AG08396 (cell line): ENCODE data around the gene MARCHF2.
A peak's percentile ranks its signal among the peaks of the same experiment; 100 is the strongest.
"Not testable (repeated sequence)": the region's sequence is repeated elsewhere in the genome, so short reads cannot be mapped to it uniquely, and the experiment has no call there.

Experiments
- DNase-seq: peaks from one replicate; pipeline ENCODE4 v3.0.0; 2012; ENCODE audit warnings: low spot score, mixed read lengths

The MARCHF2 gene

GRCh38 chr19:8410718-8411117, 2.4 kb upstream of the MARCHF2 start:
- DNase-seq: not testable (repeated sequence)

- DNase-seq: no peak
Measured at GRCh38 chr19:8413629-8413995, 507 bp downstream of the MARCHF2 start.

GRCh38 chr19:8416796-8417195, 3.7 kb downstream of the MARCHF2 start:
- no peak for DNase-seq

DNA sequence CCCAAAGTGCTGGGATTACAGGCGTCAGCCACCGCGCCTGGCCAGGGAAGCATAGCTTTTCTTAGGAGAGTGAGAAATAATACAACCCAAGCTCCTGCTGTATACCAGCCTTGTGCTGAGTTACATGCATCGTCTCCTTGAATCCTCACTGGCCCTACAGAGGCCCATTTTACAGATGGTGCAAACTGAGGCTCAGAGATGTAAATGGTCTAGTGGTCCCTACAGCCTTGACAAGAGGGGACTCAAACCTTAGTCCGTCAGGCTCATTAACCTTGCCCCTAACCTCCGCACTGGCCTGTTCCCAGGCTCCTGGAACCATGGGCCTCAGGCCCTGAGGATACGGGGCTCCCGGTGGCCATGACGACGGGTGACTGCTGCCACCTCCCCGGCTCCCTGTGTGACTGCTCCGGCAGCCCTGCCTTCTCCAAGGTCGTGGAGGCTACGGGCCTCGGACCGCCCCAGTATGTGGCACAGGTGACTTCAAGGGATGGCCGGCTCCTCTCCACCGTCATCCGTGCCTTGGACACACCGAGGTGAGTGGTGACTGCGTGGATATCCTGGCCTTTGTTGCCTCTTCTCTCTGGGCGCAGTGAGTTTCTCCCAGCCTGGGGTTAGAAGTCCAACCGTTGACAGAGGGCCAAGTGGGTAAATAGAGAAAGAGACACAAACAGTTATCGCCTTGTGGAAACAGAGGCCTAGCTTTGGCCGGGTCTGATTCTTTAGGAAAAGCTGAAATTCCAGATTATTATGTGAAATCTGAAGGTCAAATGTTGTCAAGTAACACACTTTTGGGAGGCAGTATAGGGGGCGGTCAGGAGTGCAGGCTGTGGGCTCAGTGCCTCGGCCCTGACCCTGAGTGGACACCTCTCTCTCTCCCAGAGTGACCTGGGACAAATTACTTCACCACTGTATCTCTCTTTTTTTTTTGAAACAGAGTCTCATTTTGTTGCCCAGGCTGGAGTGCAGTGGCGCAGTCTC, 8.7 kb downstream of the MARCHF2 start:
- no peak for DNase-seq

DNA sequence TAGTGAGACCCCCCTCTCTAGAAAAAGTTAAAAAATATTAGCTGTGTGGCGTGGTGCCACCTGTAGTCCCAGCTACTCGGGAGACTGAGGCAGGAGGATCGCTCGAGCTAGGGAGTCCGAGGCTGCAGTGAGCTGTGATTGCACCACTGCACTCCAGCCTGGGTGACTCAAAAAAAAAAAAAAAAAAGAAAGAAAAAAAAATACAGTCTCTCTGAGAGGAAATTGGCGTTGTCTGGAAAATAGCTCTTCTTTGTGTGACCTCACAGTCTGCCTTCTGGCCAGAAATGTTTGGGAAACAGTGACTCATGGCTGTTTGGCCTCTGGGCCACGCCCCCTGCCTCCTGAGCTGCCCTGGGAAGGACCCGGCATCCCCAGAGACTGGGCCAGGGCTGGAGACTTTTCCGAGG, 10.7 kb downstream of the MARCHF2 start:
- peak; percentile 93 for DNase-seq

DNA sequence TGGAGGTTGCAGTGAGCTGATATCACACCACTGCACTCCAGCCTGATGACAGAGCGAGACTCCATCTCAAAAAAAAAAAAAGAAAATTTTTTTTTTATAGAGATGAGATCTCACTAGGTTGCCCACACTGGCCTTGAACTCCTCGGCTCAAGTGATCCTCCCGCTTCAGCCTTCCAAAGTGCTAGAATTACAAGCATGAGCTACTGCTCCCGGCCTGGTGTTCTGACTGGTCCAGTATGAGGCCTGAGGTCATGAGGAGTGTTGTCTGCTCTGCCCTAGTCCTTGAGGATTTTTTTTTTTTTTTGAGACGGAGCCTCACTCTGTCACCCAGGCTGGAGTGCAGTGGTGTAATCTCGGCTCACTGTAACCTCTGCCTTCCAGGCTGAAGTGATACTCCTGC, 12.2 kb downstream of the MARCHF2 start:
- not testable (repeated sequence) for DNase-seq

GRCh38 chr19:8426283-8426682, 13.2 kb downstream of the MARCHF2 start:
- DNase-seq: no peak

DNA sequence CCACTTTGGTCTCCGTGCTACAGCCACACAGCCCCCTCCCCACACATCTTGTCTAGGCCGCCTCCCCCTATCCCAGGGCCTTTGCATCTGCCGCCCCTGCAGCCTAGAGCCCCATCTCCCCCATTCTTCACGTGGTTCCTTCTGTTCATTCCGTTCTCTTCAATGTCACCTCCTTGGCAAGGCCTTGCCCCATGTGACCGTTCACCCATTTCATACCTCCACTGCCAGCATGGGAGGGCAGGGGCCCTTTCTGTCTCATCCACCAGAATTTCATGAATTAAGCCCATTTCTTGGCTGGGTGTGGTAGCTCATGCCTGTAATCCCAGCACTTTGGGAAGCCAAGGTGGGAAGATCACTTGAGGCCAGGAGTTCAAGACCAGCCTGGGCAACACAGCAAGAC, 15.9 kb downstream of the MARCHF2 start:
- DNase-seq: no peak

GRCh38 chr19:8429826-8430225, 16.7 kb downstream of the MARCHF2 start:
- no peak for DNase-seq

DNA sequence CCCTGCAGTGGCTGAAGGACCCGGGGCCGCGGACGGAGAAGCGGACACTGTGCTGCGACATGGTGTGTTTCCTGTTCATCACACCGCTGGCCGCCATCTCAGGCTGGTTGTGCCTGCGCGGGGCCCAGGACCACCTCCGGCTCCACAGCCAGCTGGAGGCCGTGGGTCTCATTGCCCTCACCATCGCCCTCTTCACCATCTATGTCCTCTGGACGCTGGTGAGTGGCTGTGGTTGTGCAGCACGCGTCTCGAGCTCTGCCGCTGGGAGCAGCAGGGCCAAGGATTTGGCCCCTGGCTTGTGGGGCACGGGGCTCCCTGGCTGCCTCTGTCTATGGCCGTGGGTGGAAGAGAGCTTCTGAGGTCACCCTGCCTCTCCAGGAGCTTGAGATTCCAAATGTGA, 17.5 kb downstream of the MARCHF2 start:
- DNase-seq: no peak

- no peak for DNase-seq
Measured at GRCh38 chr19:8438236-8438635, 25.1 kb downstream of the MARCHF2 start.

GRCh38 chr19:8441725-8442544, 28.8 kb downstream of the MARCHF2 start:
- no peak for DNase-seq

DNA sequence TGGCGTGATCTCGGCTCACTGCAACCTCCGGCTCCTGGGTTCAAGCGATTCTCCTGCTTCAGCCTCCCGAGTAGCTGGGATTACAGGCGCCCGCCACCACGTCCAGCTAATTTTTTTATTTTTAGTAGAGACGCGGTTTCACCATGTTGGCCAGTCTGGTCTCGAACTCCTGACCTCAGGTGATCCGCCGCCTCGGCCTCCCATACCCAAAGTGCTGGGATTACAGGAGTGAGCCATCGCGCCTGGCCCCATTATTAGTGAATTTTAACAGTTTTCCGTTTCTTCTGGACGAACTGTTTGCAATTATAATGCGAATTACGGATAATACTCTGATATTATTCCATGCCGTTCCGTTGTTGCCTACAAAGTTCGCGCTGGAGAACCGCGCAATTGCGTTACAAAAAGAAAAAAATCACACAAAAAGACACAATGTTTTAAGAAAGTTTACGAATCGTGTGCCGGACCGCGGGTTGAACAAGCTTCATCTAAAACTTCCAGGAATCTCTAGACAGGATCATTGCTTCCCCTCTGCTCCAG, 31.1 kb downstream of the MARCHF2 start:
- not testable (repeated sequence) for DNase-seq

DNA sequence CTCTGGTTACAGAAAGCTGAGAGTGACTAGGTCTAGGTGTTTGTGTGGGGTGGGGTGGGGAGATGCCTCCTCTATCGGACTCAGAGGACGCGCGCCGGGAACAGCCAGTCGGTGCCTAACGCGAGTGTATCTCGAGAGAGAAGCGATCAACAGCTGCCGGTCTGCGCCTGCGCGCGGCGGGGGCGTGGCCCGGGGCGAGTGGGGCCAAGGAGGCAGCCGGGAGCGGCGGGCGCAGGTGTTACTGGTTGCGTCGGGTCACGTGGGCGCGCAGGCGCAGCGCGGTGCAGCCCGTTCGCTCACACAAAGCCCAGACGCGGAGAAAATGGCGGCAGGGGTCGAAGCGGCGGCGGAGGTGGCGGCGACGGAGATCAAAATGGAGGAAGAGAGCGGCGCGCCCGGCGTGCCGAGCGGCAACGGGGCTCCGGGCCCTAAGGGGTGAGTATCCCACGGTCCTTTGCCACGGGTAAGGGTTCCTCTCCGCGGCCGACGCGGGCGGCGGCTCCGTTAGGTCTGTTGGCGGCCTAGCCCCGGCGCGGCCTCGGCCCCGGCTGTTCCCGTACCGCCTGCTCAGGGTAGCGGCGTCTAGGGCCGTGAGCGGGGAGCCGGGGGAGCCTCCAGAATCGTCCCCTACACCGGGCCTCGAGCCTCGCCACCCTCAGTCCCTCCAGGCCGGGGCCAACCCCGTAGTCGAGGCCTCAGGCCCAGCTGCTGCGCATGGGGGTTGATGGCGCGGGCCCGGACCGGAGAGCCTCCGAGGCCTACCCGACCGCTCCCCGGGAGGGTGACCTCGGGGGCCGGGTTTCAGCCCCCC, 31.8 kb downstream of the MARCHF2 start, which contains the start of gene HNRNPM:
TSS of gene HNRNPM (plus strand) at position 299 of the 811 bp plus-strand sequence. CDS start at position 323, 24 bp downstream.
- DNase-seq: peak; percentile 99

GRCh38 chr19:8445488-8446001, 32.4 kb downstream of the MARCHF2 start:
- peak; percentile 45 for DNase-seq

DNA sequence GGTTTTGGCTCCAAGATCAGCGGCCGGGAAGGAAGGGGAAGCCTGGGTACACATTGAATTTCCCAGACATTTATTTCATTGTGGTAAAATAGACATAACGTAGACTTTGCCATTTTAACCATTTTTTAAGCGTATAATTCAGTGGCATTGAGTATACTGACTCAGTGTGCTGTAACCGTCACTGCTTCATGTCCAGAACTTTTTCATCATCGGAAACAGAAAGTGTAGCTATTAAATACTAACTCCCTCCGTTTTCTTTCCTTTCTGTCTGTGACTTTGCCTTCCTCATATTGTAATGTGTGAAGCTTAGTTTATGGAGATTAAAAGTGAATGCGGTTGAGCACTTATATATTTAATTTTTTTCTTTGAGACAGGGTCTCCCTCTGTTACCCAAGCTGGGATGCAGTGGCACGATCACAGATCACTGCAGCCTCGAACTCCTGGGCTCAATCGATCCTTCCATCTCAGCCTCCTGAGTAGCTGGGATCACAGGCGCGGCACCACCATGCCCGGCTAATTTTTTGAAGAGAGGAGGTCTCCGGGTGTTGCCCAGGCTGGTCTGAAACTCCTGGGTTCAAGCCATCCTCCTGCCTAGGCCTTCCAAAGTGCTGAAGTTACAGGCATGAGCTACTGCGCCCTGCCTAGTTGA, 33.1 kb downstream of the MARCHF2 start:
- no peak for DNase-seq

DNA sequence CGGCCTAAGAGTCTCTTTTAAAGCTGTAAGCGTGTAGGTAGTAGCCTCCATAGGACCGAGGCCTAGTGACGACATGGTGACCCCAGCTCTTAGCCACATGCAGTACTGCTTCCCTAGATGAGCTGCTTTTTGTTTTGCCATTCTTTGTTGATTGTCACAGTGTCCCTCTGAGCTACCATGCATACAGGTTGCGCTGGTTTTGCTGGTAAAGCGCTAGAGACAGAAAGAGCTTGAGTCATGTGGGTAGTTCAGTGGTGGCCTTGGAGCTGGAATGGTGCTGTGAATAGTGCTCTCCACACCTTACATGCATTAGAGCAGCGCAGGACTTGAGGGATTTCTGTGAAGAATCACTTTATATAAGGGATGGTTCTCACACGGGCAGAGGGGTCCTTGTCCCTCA, 36.7 kb downstream of the MARCHF2 start:
- DNase-seq: no peak

DNA sequence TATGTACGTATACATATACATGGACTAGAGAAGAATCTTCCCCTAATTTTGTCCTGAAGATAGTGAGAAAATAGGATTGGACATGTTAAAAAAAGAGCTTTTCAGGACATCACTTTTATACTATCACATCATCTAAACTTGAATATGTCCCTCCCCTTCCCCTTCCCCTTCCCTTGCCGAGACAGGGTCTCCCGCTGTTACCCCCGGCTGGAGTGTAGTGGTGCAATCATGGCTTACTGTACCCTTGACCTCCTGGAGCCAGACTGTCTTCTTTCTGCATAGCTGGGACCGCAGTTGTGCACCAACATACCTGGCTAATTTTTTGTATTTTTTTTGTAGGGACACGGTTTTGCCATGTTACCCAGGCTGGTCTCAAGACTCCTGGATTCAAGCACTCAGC, 38.3 kb downstream of the MARCHF2 start:
- no peak for DNase-seq

DNA sequence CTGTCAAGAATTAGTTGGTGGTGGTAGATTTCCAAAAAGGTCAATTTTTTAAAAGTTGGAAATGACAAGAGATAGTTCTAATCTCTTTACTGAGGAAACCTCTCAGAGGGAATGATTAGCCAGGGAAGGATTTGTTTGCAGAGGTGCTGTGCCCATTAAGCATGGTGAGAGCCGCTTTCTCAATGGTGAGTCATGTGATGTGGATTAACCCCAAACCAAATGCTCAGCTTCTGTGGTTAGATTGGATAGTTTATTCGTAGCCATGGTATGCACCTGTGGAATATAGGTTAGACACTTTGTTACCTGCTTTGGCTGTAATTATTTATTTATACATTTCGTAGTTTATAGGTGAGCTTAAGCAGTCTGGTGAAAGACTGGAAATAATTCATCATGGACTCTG, 38.8 kb downstream of the MARCHF2 start:
- DNase-seq: peak; percentile 56

GRCh38 chr19:8452446-8453123, 39.5 kb downstream of the MARCHF2 start:
- DNase-seq: no peak
